Fibroblast of lung (primary cell): ENCODE results near the gene JAG1.

Experiments
- CTCF ChIP-seq, 2 donors: IDR thresholded peaks in 1 of 2; conservative IDR thresholded peaks in 1 of 2; 1 replicate in 1 of 2; 2 replicates in 1 of 2; pipeline ENCODE4 v1.5.1; 2011 to 2012; ENCODE audit warnings: low read length in 2 of 2, control low read depth in 1 of 2, inconsistent platforms in 1 of 2, low read depth in 1 of 2, mild to moderate bottlenecking in 1 of 2
- EZH2 ChIP-seq: IDR thresholded peaks from 2 replicates; pipeline ENCODE4 v1.5.1; 2012; ENCODE audit warnings: low read length, control low read depth, mild to moderate bottlenecking; ENCODE audit errors: missing control alignments

GRCh38 chr20:10634211-10634610, 39.6 kb downstream of the JAG1 start:
- TF ChIP-seq CTCF (conservative IDR thresholded peaks at IDR 0.05 in 1 of 2, IDR thresholded peaks at IDR 0.05 in 1 of 2; ENCODE audit: low read depth in 1 of 2, low read length in 2 of 2) (no peak), EZH2 (no peak)
